Lower leg skin (tissue), 3 donors: ENCODE measurements around the gene SLC2A4.

Experiments
- POLR2A ChIP-seq, 2 donors: fragments of 450-650 bp; IDR thresholded peaks; one replicate each; pipeline ENCODE4 v1.6.1; 2016 to 2017; ENCODE audit warnings: antibody characterized with exemption in 2 of 2, mild to moderate bottlenecking in 1 of 2, moderate library complexity in 1 of 2
- TF ChIP-seq, protein P1 (sequence below), 3 donors: fragments of 450-650 bp; IDR thresholded peaks; one replicate each; pipeline ENCODE4 v1.5.1; 2016; ENCODE audit warnings: antibody characterized with exemption in 3 of 3, mild to moderate bottlenecking in 3 of 3, moderate library complexity in 2 of 3

DNA sequence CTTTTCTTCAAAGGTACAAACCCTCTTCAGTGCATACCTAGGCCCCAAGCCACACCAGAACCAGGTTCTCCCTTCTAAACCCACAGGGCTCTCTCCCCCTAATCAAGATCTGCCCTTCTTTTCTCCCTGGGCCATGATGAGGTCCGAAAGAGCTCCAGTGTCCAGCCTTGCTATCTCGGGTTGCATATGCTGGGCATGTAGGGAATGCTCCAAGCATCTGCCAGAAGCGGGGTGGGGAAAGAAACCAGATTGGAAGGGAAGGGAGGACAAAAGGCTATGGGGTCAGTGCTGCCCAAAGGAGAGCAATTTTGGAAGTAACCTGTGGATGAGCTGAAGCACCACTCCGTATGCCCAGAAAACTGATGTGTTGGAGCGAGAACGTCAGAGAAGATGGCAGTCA, 32.3 kb upstream of the SLC2A4 start:
- TF ChIP-seq, protein P1, sequence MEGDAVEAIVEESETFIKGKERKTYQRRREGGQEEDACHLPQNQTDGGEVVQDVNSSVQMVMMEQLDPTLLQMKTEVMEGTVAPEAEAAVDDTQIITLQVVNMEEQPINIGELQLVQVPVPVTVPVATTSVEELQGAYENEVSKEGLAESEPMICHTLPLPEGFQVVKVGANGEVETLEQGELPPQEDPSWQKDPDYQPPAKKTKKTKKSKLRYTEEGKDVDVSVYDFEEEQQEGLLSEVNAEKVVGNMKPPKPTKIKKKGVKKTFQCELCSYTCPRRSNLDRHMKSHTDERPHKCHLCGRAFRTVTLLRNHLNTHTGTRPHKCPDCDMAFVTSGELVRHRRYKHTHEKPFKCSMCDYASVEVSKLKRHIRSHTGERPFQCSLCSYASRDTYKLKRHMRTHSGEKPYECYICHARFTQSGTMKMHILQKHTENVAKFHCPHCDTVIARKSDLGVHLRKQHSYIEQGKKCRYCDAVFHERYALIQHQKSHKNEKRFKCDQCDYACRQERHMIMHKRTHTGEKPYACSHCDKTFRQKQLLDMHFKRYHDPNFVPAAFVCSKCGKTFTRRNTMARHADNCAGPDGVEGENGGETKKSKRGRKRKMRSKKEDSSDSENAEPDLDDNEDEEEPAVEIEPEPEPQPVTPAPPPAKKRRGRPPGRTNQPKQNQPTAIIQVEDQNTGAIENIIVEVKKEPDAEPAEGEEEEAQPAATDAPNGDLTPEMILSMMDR (IDR thresholded peaks at IDR 0.05), result no peak
- TF ChIP-seq POLR2A (IDR thresholded peaks at IDR 0.05), result no peak
